HG02943 (cell line): ENCODE measurements around the gene TRAPPC1.
"Not testable (repeated sequence)": the region's sequence is repeated elsewhere in the genome, so short reads cannot be mapped to it uniquely, and the experiment has no call there.

Source experiments
- ATAC-seq: cut with Tn5 transposase; IDR thresholded peaks from one replicate; pipeline ENCODE4 v1.9.1; 2021; ENCODE audit warnings: mild to moderate bottlenecking, low read depth, moderate library complexity; ENCODE audit not compliant: unreplicated experiment

The TRAPPC1 gene

GRCh38 chr17:7931709-7932482, at the start of gene TRAPPC1, which contains the start of gene CNTROB:
TRAPPC1 (minus strand) TSS chr17:7931946; CDS start chr17:7931829, 117 bp downstream.
CNTROB (plus strand) TSS chr17:7932206; CDS start chr17:7933080, 874 bp downstream.
- peak; percentile 93 for ATAC-seq

- ATAC-seq: no peak
These were observed 46.1 kb upstream of the TRAPPC1 start for GRCh38 chr17:7977805-7978204.

GRCh38 chr17:7977039-7977438, 45.3 kb upstream of the TRAPPC1 start:
- ATAC-seq: no peak

GRCh38 chr17:7974638-7975131, 42.9 kb upstream of the TRAPPC1 start:
- ATAC-seq: no peak

GRCh38 chr17:7972131-7972785, 40.5 kb upstream of the TRAPPC1 start:
- no peak for ATAC-seq

- no peak for ATAC-seq
These were observed 39.9 kb upstream of the TRAPPC1 start for GRCh38 chr17:7971651-7972050.

GRCh38 chr17:7969433-7969832, 37.7 kb upstream of the TRAPPC1 start:
- ATAC-seq: no peak

- ATAC-seq: no peak
These were observed 36.0 kb upstream of the TRAPPC1 start for GRCh38 chr17:7967751-7968150.

- ATAC-seq: no peak
These were observed 29.7 kb upstream of the TRAPPC1 start for GRCh38 chr17:7961421-7961820.

GRCh38 chr17:7959503-7960253, 27.9 kb upstream of the TRAPPC1 start:
- no peak for ATAC-seq

GRCh38 chr17:7956228-7956965, 24.7 kb upstream of the TRAPPC1 start:
- no peak for ATAC-seq

GRCh38 chr17:7955414-7956227, 23.9 kb upstream of the TRAPPC1 start:
- no peak for ATAC-seq

- not testable (repeated sequence) for ATAC-seq
These were observed 21.5 kb upstream of the TRAPPC1 start for GRCh38 chr17:7953266-7953665.

- no peak for ATAC-seq
These were observed 19.5 kb upstream of the TRAPPC1 start for GRCh38 chr17:7951143-7951792.

- no peak for ATAC-seq
These were observed 18.8 kb upstream of the TRAPPC1 start for GRCh38 chr17:7950578-7950977.

- ATAC-seq: no peak
These were observed 15.9 kb upstream of the TRAPPC1 start for GRCh38 chr17:7947651-7948050.

- ATAC-seq: no peak
These were observed 14.7 kb upstream of the TRAPPC1 start for GRCh38 chr17:7946441-7946840.

GRCh38 chr17:7945651-7946050, 13.9 kb upstream of the TRAPPC1 start:
- ATAC-seq: no peak

- ATAC-seq: no peak
These were observed 12.6 kb upstream of the TRAPPC1 start for GRCh38 chr17:7944326-7944725.
